ENCODE measurements around the gene PPIA. TPM values are rescaled to one million over a fixed set of nuclear protein-coding genes. Genes with fewer than 3 reads are reported as not detected.

The PPIA gene
- total RNA-seq, 1 experiment from 2014 or later = 2,409 TPM

- Histone ChIP-seq H2AK5ac (ENCODE audit: insufficient read length, low read length) (no peak overlapping the region), H3K9me3 (ENCODE audit: control insufficient read depth, low read depth, low read length) (no peaks in the 10 kb centered on the region), H2BK12ac (ENCODE audit: insufficient read length, low read depth, low read length) (no peak overlapping the region), H3K18ac (ENCODE audit: insufficient read length, low read depth, low read length) (no peak overlapping the region), H4K8ac (replicated peaks; ENCODE audit: insufficient read length, low read depth, low read length) (no peak overlapping the region), H2BK5ac (ENCODE audit: insufficient read length, low read length) (no peak overlapping the region), H3K4me2 (ENCODE audit: insufficient read depth, insufficient read length, low read length) (no peak overlapping the region), H3K23me2 (ENCODE audit: insufficient read length, low read depth, low read length, poor library complexity, severe bottlenecking) (no peaks in the 10 kb centered on the region), H3K14ac (ENCODE audit: insufficient read depth, low read length) (no peak overlapping the region), H3K23ac (ENCODE audit: insufficient read length, low read depth, low read length) (no peak overlapping the region), H4K91ac (ENCODE audit: insufficient read length, low read depth, low read length) (no peak overlapping the region), H3K9ac (ENCODE audit: extremely low read depth, insufficient read length, low read length) (no peak overlapping the region), H4K20me1 (ENCODE audit: control insufficient read depth, insufficient read depth, insufficient read length) (no peaks in the 10 kb centered on the region), H2BK20ac (ENCODE audit: low read depth, low read length, poor library complexity, severe bottlenecking) (no peak overlapping the region), H3K79me1 (ENCODE audit: insufficient read depth, low read depth, low read length, poor library complexity, severe bottlenecking) (no peaks in the 10 kb centered on the region), H3K27ac (ENCODE audit: insufficient read length, low read depth, low read length) (no peak overlapping the region), H3K56ac (ENCODE audit: insufficient read length, low read depth, low read length) (no peak overlapping the region), H3K27me3 (ENCODE audit: insufficient read depth, low read length) (no peaks in the 10 kb centered on the region), H4K5ac (ENCODE audit: insufficient read length, low read depth, low read length) (no peak overlapping the region), H3K4me1 (ENCODE audit: insufficient read depth, low read length) (no peaks in the 10 kb centered on the region), H3K79me2 (ENCODE audit: insufficient read depth, low read length) (no peaks in the 10 kb centered on the region), H3K4ac (ENCODE audit: low read depth, low read length) (no peak overlapping the region), H2AFZ (ENCODE audit: low read length) (no peak overlapping the region), H2BK15ac (ENCODE audit: low read depth, low read length) (no peak overlapping the region), H2BK120ac (ENCODE audit: low read depth, low read length, poor library complexity, severe bottlenecking) (no peak overlapping the region), H3T11ph (ENCODE audit: low read length) (no peak overlapping the region)
- H3K36me3 Mint-ChIP-seq (ENCODE audit: insufficient read depth in 1 of 3, low read depth in 3 of 3) = peaks cover 0 to 6% (median 0%) of the 10 kb centered on the region in 3 experiments; a peak in 2 of 7 replicates
- TF ChIP-seq CTCF (conservative IDR thresholded peaks at IDR 0.05) = no peak
- H3K27me3 Mint-ChIP-seq (ENCODE audit: low read depth) = peaks cover 12% of the 10 kb centered on the region
- H3K9me3 Mint-ChIP-seq = peaks cover 15 to 17% of the 10 kb centered on the region in 2 experiments
- H3K27ac Mint-ChIP-seq = no peak overlapping the region
- H3K4me1 Mint-ChIP-seq = 0 out of 4 replicates have a peak, but pooled peaks cover 0 to 3% of the 10 kb centered on the region in 2 experiments
- DNase-seq = no peak
- WGBS (ENCODE audit: extremely low coverage, insufficient read length, low lambda C conversion rate) = no CpG with 5 or more reads among the region's 4 CpGs
- H3K4me3 Mint-ChIP-seq = no peak overlapping the region
Measured at GRCh38 chr7:44787041-44787440, 9.4 kb upstream of the PPIA start.

Measured in H9 (cell line).